GM23338 (cell line): ENCODE results near the gene RUVBL1. TPM values are rescaled to one million over a fixed set of nuclear protein-coding genes. Genes with fewer than 3 reads are reported as not detected.

Source experiments
- ATAC-seq: fragments of 200-7000 bp; cut with Tn5 transposase; 3 replicates; pipeline ENCODE4 v1.9.1; 2020
- DNase-seq: peaks from one replicate; pipeline ENCODE4 v3.0.0-alpha.2; 2015; ENCODE audit warnings: low spot score
- H2AFZ ChIP-seq: fragments of 200-600 bp; sonication (generic); 2 replicates; pipeline ENCODE4 v1.8.0; 2016; ENCODE audit warnings: antibody characterized with exemption, mild to moderate bottlenecking, moderate library complexity
- H3F3A ChIP-seq: fragments of 200-600 bp; sonication (generic); replicated peaks from 2 replicates; pipeline ENCODE4 v1.8.0; 2017; ENCODE audit warnings: antibody characterized with exemption, mixed run types, low read depth
- H3K27ac ChIP-seq: fragments of 200-600 bp; sonication (generic); 2 replicates; pipeline ENCODE4 v1.6.1; 2016; ENCODE audit warnings: low read depth
- H3K27me3 ChIP-seq: fragments of 200-600 bp; sonication (generic); 2 replicates; pipeline ENCODE4 v1.8.0; 2016; ENCODE audit warnings: mild to moderate bottlenecking, mixed run types, moderate library complexity; ENCODE audit not compliant: insufficient read depth
- H3K36me3 ChIP-seq: fragments of 200-600 bp; sonication (generic); 2 replicates; pipeline ENCODE4 v1.8.0; 2016; ENCODE audit warnings: mild to moderate bottlenecking; ENCODE audit not compliant: insufficient read depth
- H3K4me1 ChIP-seq: fragments of 200-600 bp; sonication (generic); 2 replicates; pipeline ENCODE4 v1.8.0; 2016; ENCODE audit warnings: mild to moderate bottlenecking, moderate library complexity; ENCODE audit not compliant: insufficient read depth
- H3K4me2 ChIP-seq: fragments of 200-600 bp; sonication (generic); 2 replicates; pipeline ENCODE4 v1.7.1; 2017; ENCODE audit warnings: mixed run types
- H3K4me3 ChIP-seq: fragments of 200-600 bp; sonication (generic); 2 replicates; pipeline ENCODE4 v1.6.1; 2016; ENCODE audit warnings: mixed run types
- H3K79me2 ChIP-seq: fragments of 200-600 bp; sonication (generic); replicated peaks from 2 replicates; pipeline ENCODE4 v1.8.0; 2017; ENCODE audit warnings: mild to moderate bottlenecking; ENCODE audit not compliant: insufficient read depth
- H3K9me2 ChIP-seq: fragments of 200-600 bp; sonication (generic); 2 replicates; pipeline ENCODE4 v1.8.0; 2017; ENCODE audit not compliant: insufficient read depth
- H4K20me1 ChIP-seq: fragments of 200-600 bp; sonication (generic); replicated peaks from 2 replicates; pipeline ENCODE4 v1.8.0; 2017; ENCODE audit warnings: mild to moderate bottlenecking; ENCODE audit not compliant: insufficient read depth
- H3K27ac Mint-ChIP-seq: 2 replicates; pipeline ENCODE4 v1.8.0; 2020; ENCODE audit warnings: inconsistent platforms, mild to moderate bottlenecking, moderate library complexity, mixed read lengths
- H3K27me3 Mint-ChIP-seq: 3 replicates; pipeline ENCODE4 v1.8.0; 2022; ENCODE audit warnings: low read depth, mild to moderate bottlenecking, moderate library complexity, mixed read lengths, inconsistent platforms; ENCODE audit not compliant: insufficient read depth, poor library complexity
- H3K36me3 Mint-ChIP-seq: 3 replicates; pipeline ENCODE4 v1.8.0; 2021; ENCODE audit warnings: low read depth, mild to moderate bottlenecking, inconsistent platforms, moderate library complexity, mixed read lengths
- H3K4me1 Mint-ChIP-seq: 3 replicates; pipeline ENCODE4 v1.8.0; 2020; ENCODE audit warnings: mild to moderate bottlenecking, inconsistent platforms, mixed read lengths
- H3K4me3 Mint-ChIP-seq: 3 replicates; pipeline ENCODE4 v1.8.0; 2021; ENCODE audit warnings: moderate library complexity, mild to moderate bottlenecking, inconsistent platforms, mixed read lengths
- H3K9me3 Mint-ChIP-seq: 3 replicates; pipeline ENCODE4 v1.8.0; 2020; ENCODE audit warnings: moderate library complexity, mild to moderate bottlenecking, inconsistent platforms, mixed read lengths
- CREB1 ChIP-seq: fragments of 250-450 bp; sonication (Bioruptor Pico); IDR thresholded peaks from 2 replicates; pipeline ENCODE4 v1.5.0; 2020; ENCODE audit warnings: low read depth, mild to moderate bottlenecking, moderate library complexity
- ETS1 ChIP-seq: IDR thresholded peaks from 2 replicates; pipeline ENCODE4 v1.6.1; 2016; ENCODE audit warnings: antibody characterized with exemption
- EZH2 ChIP-seq: fragments of 200-600 bp; sonication (generic); IDR thresholded peaks from one replicate; pipeline ENCODE4 v1.8.0; 2017; ENCODE audit warnings: antibody characterized with exemption, mild to moderate bottlenecking, low read depth; ENCODE audit not compliant: unreplicated experiment
- EZH2phosphoT487 ChIP-seq: fragments of 200-600 bp; sonication (generic); IDR thresholded peaks from one replicate; pipeline ENCODE4 v1.8.1; 2018; ENCODE audit warnings: antibody characterized with exemption; ENCODE audit not compliant: unreplicated experiment
- JUNB ChIP-seq: IDR thresholded peaks from one replicate; pipeline ENCODE4 v1.6.1; 2016; ENCODE audit warnings: antibody characterized with exemption; ENCODE audit not compliant: unreplicated experiment
- NANOG ChIP-seq: IDR thresholded peaks from 2 replicates; pipeline ENCODE4 v1.6.1; 2016; ENCODE audit warnings: antibody characterized with exemption, borderline replicate concordance
- POLR2AphosphoS5 ChIP-seq: IDR thresholded peaks from 2 replicates; pipeline ENCODE4 v1.6.1; 2016; ENCODE audit warnings: antibody characterized with exemption, low read depth
- STAT1 ChIP-seq: IDR thresholded peaks from one replicate; pipeline ENCODE4 v1.6.1; 2016; ENCODE audit warnings: antibody characterized with exemption; ENCODE audit not compliant: unreplicated experiment
- ZNF114 ChIP-seq: fragments of 250-450 bp; sonication (Bioruptor Pico); IDR thresholded peaks from 2 replicates; pipeline ENCODE4 v1.5.0; 2020; ENCODE audit warnings: mild to moderate bottlenecking, moderate library complexity
- ZNF331 ChIP-seq: fragments of 250-450 bp; sonication (Bioruptor Pico); IDR thresholded peaks from 2 replicates; pipeline ENCODE4 v1.5.0; 2020; ENCODE audit warnings: low read depth, mild to moderate bottlenecking, moderate library complexity
- ZNF462 ChIP-seq: fragments of 250-450 bp; sonication (Bioruptor Pico); IDR thresholded peaks from 2 replicates; pipeline ENCODE4 v1.5.0; 2020; ENCODE audit warnings: mild to moderate bottlenecking, moderate library complexity
- polyA plus RNA-seq: library from polyadenylated mRNA; unstranded; fragments of >200 nt; fragmentation: Nextera tagmentation; extraction: Ambion mirVana; gene quantifications from 2 replicates; pipeline ENCODE4 v1.2.1, GENCODE V29; 2016
- total RNA-seq: library from RNA; depleted of rRNA; stranded (reverse); fragments of >200 nt; shearing (Covaris generic); gene quantifications from 2 replicates; pipeline ENCODE4 v1.2.3, GENCODE V29; 2014
- TF ChIP-seq, protein P1 (sequence below): IDR thresholded peaks from one replicate; pipeline ENCODE4 v1.6.1; 2018; ENCODE audit warnings: antibody characterized with exemption; ENCODE audit not compliant: unreplicated experiment
- TF ChIP-seq, protein P2 (sequence below), 2 experiments: fragments of 200-600 bp in 1 of 2; sonication (generic) in 1 of 2; conservative IDR thresholded peaks; 2 replicates each; pipeline versions ENCODE4 v1.5.1 to v1.6.1; 2016 to 2017; ENCODE audit warnings: antibody characterized with exemption in 2 of 2, low read depth in 2 of 2, mild to moderate bottlenecking in 2 of 2, moderate library complexity in 1 of 2

Gene RUVBL1
- total and polyA plus RNA-seq, 2 experiments from 2014 or later, result 133 to 136 TPM

DNA sequence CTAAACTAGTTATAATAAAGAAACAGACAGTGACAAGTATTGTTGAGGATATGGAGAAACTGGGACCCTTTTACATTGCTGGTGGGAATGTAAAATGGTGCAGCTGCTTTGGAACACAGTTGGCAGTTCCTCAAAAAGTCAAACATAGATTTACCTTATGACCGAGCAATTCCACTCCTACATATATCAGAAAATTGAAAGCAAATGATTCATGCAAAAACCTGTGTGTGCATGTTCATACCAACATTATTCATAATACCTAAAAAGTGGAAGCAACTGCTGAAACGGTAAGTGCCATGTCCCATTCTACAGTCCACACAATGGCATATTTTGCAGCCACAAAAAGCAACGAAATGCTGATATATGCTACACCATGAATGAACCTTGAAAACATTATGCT lies 83.6 kb downstream of the RUVBL1 start:
- Histone ChIP-seq H3K4me2 (no peak overlapping the region), H3K79me2 (no peaks in the 10 kb centered on the region), H3K27me3 (no peaks in the 10 kb centered on the region), H3K4me1 (no peaks in the 10 kb centered on the region), H4K20me1 (no peaks in the 10 kb centered on the region), H3K9me2 (no peaks in the 10 kb centered on the region), H3K4me3 (no peak overlapping the region), H3K27ac (no peak overlapping the region), H3K36me3 (no peaks in the 10 kb centered on the region), H3F3A (no peaks in the 10 kb centered on the region), H2AFZ (no peak overlapping the region)
- DNase-seq (no peak), ATAC-seq (no peak)
- Mint-ChIP-seq H3K9me3 (no peaks in the 10 kb centered on the region), H3K36me3 (no peaks in the 10 kb centered on the region), H3K27me3 (peaks cover 3% of the 10 kb centered on the region), H3K4me1 (no peaks in the 10 kb centered on the region), H3K27ac (no peak overlapping the region), H3K4me3 (no peak overlapping the region)
- TF ChIP-seq NANOG, result no peak
- no peak for TF ChIP-seq EZH2phosphoT487
- no peak for TF ChIP-seq ZNF114
- no peak for TF ChIP-seq ZNF331 (CRISPR knock-in tag)
- TF ChIP-seq CREB1 (CRISPR knock-in tag), result no peak
- no peak for TF ChIP-seq POLR2AphosphoS5
- no peak for TF ChIP-seq STAT1
- no peak for TF ChIP-seq JUNB
- no peak for TF ChIP-seq ETS1
- TF ChIP-seq ZNF462 (CRISPR knock-in tag), result no peak
- no peak for TF ChIP-seq EZH2
- TF ChIP-seq, protein P1, sequence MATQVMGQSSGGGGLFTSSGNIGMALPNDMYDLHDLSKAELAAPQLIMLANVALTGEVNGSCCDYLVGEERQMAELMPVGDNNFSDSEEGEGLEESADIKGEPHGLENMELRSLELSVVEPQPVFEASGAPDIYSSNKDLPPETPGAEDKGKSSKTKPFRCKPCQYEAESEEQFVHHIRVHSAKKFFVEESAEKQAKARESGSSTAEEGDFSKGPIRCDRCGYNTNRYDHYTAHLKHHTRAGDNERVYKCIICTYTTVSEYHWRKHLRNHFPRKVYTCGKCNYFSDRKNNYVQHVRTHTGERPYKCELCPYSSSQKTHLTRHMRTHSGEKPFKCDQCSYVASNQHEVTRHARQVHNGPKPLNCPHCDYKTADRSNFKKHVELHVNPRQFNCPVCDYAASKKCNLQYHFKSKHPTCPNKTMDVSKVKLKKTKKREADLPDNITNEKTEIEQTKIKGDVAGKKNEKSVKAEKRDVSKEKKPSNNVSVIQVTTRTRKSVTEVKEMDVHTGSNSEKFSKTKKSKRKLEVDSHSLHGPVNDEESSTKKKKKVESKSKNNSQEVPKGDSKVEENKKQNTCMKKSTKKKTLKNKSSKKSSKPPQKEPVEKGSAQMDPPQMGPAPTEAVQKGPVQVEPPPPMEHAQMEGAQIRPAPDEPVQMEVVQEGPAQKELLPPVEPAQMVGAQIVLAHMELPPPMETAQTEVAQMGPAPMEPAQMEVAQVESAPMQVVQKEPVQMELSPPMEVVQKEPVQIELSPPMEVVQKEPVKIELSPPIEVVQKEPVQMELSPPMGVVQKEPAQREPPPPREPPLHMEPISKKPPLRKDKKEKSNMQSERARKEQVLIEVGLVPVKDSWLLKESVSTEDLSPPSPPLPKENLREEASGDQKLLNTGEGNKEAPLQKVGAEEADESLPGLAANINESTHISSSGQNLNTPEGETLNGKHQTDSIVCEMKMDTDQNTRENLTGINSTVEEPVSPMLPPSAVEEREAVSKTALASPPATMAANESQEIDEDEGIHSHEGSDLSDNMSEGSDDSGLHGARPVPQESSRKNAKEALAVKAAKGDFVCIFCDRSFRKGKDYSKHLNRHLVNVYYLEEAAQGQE, result no peak
- TF ChIP-seq, protein P2, sequence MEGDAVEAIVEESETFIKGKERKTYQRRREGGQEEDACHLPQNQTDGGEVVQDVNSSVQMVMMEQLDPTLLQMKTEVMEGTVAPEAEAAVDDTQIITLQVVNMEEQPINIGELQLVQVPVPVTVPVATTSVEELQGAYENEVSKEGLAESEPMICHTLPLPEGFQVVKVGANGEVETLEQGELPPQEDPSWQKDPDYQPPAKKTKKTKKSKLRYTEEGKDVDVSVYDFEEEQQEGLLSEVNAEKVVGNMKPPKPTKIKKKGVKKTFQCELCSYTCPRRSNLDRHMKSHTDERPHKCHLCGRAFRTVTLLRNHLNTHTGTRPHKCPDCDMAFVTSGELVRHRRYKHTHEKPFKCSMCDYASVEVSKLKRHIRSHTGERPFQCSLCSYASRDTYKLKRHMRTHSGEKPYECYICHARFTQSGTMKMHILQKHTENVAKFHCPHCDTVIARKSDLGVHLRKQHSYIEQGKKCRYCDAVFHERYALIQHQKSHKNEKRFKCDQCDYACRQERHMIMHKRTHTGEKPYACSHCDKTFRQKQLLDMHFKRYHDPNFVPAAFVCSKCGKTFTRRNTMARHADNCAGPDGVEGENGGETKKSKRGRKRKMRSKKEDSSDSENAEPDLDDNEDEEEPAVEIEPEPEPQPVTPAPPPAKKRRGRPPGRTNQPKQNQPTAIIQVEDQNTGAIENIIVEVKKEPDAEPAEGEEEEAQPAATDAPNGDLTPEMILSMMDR (conservative IDR thresholded peaks at IDR 0.05; ENCODE audit: low read depth in 2 of 2), result no peak
